NCI-H2029 (cell line): Measurements from ENCODE around the gene DNAJA1.
"Not testable (repeated sequence)": the region's sequence is repeated elsewhere in the genome, so short reads cannot be mapped to it uniquely, and the experiment has no call there.

Source experiments
- DNase-seq: peaks from one replicate; lab custom pipeline; 2025; lab: John Stamatoyannopoulos, UW

The DNAJA1 gene

DNA sequence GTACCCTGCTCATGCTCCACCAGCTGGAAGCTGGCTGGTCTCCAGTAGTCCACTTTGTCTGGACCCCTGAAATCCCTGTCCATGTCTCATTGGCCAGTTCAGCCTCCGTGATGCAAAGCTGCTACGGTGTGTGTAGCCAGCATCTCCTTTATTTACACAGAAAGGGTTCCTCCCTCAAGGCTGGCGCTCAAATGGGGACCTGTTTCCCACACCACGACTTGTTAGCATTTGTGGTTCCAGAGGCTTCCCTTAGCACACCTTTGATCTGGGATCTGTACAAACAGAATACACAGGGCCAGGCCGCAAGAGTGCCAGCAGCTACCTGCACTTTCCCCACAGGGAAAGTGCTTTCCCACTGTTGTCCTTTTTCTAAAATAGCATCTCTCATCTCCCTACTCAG lies 57.1 kb downstream of the DNAJA1 start:
- DNase-seq, result no peak

DNA sequence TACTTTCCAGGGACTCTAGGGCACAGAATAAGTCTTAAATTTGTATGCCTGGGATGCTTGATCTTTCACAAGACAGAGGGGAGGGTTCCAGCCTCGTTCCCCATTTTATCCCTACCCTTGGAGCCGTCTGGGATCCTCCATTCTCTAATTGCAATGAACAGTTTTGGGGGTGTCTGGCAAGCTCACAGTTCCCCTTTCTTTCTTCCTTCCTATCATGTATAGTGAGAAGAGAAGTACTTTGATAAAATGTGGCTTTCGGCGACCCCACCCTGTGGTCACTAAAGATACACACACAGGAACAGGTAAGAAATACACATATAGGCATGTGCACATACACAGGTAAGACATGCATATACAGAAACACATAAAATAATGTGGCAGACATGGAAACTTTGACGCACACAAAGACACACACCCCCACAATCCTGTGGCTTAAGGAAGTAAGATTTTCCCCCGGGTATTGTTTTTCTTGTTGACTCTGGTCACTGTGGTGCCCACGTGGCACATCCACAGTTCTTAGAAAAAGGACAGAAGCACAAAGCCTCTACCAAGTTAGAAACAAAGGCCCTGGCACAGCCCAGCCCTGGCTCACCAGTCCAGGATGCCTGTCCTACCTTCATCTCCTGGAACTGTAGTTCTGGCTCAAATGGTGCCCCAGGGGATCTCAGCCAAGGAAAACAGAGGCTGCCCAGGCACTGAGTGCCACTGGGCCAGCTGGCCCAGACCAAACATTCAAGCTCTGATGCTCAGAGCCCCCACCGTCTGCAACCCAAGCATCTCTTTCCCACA lies 57.7 kb downstream of the DNAJA1 start:
- no peak for DNase-seq

DNA sequence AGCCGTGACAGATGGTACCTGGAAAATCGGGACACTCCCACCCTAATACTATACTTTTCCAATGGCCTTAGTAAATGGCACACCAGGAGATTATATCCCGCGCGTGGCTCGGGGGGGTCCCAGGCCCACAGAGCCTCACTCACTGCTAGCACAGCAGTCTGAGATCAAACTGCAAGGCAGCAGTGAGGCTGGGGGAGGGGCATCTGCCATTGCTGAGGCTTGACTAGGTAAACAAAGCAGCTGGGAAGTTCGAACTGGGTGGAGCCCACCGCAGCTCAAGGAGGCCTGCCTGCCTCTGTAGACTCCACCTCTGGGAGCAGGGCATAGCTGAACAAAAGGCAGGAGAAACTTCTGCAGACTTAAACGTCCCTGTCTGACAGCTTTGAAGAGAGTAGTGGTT lies 60.6 kb downstream of the DNAJA1 start:
- not testable (repeated sequence) for DNase-seq
